HepG2 (cell line): ENCODE results near the gene FAM174C. TPM values are rescaled to one million over a fixed set of nuclear protein-coding genes. Genes with fewer than 3 reads are reported as not detected.

Experiments
- CCAR2 ChIP-seq: fragments of 200-400 bp; formaldehyde crosslinking; optimal IDR thresholded peaks from 2 replicates; pipeline ENCODE3; 2018; ENCODE audit warnings: low read depth, mild to moderate bottlenecking, low read length, moderate library complexity
- EEA1 ChIP-seq: sonication (generic); formaldehyde crosslinking; IDR thresholded peaks from 2 replicates; pipeline ENCODE4 v1.5.1; 2020; ENCODE audit warnings: mild to moderate bottlenecking, missing genetic modification reagents, borderline replicate concordance
- FOSL2 ChIP-seq: sonication (generic); formaldehyde crosslinking; IDR thresholded peaks from 2 replicates; pipeline ENCODE4 v1.4.0; 2020; ENCODE audit warnings: missing genetic modification reagents
- HCFC1 ChIP-seq: fragments of 150-350 bp; IDR thresholded peaks from 2 replicates; pipeline ENCODE4 v1.6.1; 2014; ENCODE audit warnings: low read depth, low read length
- IRF2 ChIP-seq: IDR thresholded peaks from 2 replicates; pipeline ENCODE4 v1.6.1; 2018; ENCODE audit warnings: missing genetic modification reagents, missing compliant biosample characterization
- PCBP2 ChIP-seq: fragments of 200-400 bp; formaldehyde crosslinking; optimal IDR thresholded peaks from 2 replicates; pipeline ENCODE3; 2018; ENCODE audit warnings: low read length, low read depth; ENCODE audit not compliant: poor library complexity, severe bottlenecking
- SIX1 ChIP-seq: sonication (generic); formaldehyde crosslinking; IDR thresholded peaks from 2 replicates; pipeline ENCODE4 v1.4.0; 2020; ENCODE audit warnings: missing genetic modification reagents, borderline replicate concordance
- SRSF1 ChIP-seq: fragments of 200-400 bp; formaldehyde crosslinking; optimal IDR thresholded peaks from 2 replicates; pipeline ENCODE3; 2017; ENCODE audit warnings: mild to moderate bottlenecking, low read depth, low read length, moderate library complexity
- YEATS4 ChIP-seq: sonication (generic); formaldehyde crosslinking; IDR thresholded peaks from 2 replicates; pipeline ENCODE4 v1.4.0; 2020; ENCODE audit warnings: missing genetic modification reagents, borderline replicate concordance
- ZFP62 ChIP-seq: sonication (generic); formaldehyde crosslinking; IDR thresholded peaks from 2 replicates; pipeline ENCODE4 v1.4.0; 2020; ENCODE audit warnings: missing genetic modification reagents
- ZMAT5 ChIP-seq: sonication (generic); formaldehyde crosslinking; IDR thresholded peaks from 2 replicates; pipeline ENCODE4 v1.5.0; 2020; ENCODE audit warnings: mild to moderate bottlenecking, low read depth, missing genetic modification reagents, borderline replicate concordance
- ZNF30 ChIP-seq: sonication (generic); formaldehyde crosslinking; IDR thresholded peaks from 2 replicates; pipeline ENCODE4 v1.5.0; 2020; ENCODE audit warnings: mild to moderate bottlenecking, missing genetic modification reagents
- ZNF562 ChIP-seq: sonication (generic); formaldehyde crosslinking; IDR thresholded peaks from 2 replicates; pipeline ENCODE4 v1.8.0; 2022; ENCODE audit warnings: missing genetic modification reagents, borderline replicate concordance
- ZNF761 ChIP-seq: sonication (generic); formaldehyde crosslinking; conservative IDR thresholded peaks from 2 replicates; pipeline ENCODE4 v1.4.0; 2020; ENCODE audit warnings: mild to moderate bottlenecking, missing genetic modification reagents
- polyA plus RNA-seq, 8 experiments: library from polyadenylated mRNA; depleted of rRNA in 3 of 8; stranded (reverse) in 7 of 8; unstranded in 1 of 8; fragments of >200 nt; fragmentation: Illumina TruSeq in 4 of 8; extraction: Trizol in 4 of 8; gene quantifications; 2 replicates each; pipeline versions ENCODE4 v1.2.1 to v1.2.3, GENCODE V29; 2011 to 2016; ENCODE audit warnings: low read depth in 4 of 8, missing spikeins in 1 of 8, mixed read lengths in 1 of 8; ENCODE audit not compliant: insufficient read depth in 1 of 8
- total RNA-seq, 5 experiments: library from RNA; depleted of rRNA; stranded (reverse); fragments of >200 nt; fragmentation: Illumina TruSeq; extraction: Trizol; gene quantifications; 2 replicates each; pipeline ENCODE4 v1.2.3, GENCODE V29; 2016; ENCODE audit warnings: low read depth in 1 of 5
- TF ChIP-seq, protein P1 (sequence below): sonication (generic); formaldehyde crosslinking; IDR thresholded peaks from 2 replicates; pipeline ENCODE4 v1.4.0; 2020; ENCODE audit warnings: missing genetic modification reagents, borderline replicate concordance
- TF ChIP-seq, protein P2 (sequence below): conservative IDR thresholded peaks from 2 replicates; pipeline ENCODE4 v1.6.1; 2018; ENCODE audit warnings: missing genetic modification reagents
- TF ChIP-seq, protein P3 (sequence below): sonication (generic); formaldehyde crosslinking; IDR thresholded peaks from 2 replicates; pipeline ENCODE4 v1.5.1; 2020; ENCODE audit warnings: mild to moderate bottlenecking, moderate library complexity, missing genetic modification reagents
- TF ChIP-seq, protein P4 (sequence below): sonication (generic); formaldehyde crosslinking; IDR thresholded peaks from 2 replicates; pipeline ENCODE4 v1.4.0; 2020; ENCODE audit warnings: mild to moderate bottlenecking, missing genetic modification reagents

The FAM174C gene
- total and polyA plus RNA-seq, 2 of the 13 experiments (the other 11 are each of a cell fraction or from before 2014, with no cell fraction given): 19.5 to 31.3 TPM

DNA sequence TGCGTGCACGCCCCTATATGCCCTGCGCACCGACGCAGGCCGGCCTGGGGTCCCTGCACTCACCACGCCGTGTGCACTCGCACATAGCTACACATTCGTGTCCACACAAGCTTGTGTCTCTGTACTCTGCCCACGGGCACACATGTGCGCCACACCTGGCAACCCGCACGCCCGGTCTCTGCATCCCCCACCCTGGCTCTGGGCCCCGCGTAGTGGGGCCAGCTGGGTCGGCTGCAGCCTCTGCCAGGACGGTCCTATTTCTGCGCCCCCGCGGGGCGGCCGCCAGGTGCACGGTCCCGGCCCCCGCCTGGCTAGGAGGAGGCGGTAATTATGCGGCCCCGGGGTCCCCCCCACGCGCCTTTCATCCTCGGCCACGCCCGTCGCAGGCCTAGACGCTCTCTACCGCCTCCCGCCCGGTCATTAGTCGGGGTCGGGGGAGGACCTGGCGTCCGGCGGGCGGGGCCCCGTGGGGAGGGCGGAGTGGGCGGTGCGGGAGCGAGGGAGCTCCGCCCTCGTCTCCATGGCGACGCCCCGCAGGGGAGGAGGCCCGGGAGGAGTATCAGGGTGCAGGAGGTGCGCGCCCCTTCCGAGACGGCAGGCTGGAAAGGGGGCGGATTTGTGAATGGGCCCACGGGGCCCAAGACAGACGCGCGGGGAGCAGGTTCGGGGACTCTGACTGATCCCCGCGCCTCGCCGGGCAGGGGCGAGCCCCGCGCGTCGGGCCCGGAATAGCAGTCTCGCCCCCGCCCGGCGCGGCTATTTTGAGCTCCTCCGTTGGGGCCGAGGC lies 9.0 kb upstream of the FAM174C start (continued):
- TF ChIP-seq, protein P1, sequence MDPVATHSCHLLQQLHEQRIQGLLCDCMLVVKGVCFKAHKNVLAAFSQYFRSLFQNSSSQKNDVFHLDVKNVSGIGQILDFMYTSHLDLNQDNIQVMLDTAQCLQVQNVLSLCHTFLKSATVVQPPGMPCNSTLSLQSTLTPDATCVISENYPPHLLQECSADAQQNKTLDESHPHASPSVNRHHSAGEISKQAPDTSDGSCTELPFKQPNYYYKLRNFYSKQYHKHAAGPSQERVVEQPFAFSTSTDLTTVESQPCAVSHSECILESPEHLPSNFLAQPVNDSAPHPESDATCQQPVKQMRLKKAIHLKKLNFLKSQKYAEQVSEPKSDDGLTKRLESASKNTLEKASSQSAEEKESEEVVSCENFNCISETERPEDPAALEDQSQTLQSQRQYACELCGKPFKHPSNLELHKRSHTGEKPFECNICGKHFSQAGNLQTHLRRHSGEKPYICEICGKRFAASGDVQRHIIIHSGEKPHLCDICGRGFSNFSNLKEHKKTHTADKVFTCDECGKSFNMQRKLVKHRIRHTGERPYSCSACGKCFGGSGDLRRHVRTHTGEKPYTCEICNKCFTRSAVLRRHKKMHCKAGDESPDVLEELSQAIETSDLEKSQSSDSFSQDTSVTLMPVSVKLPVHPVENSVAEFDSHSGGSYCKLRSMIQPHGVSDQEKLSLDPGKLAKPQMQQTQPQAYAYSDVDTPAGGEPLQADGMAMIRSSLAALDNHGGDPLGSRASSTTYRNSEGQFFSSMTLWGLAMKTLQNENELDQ (CRISPR knock-in tag): no peak
- TF ChIP-seq ZMAT5 (CRISPR knock-in tag) (no peak), SRSF1 (no peak), ZNF562 (CRISPR knock-in tag) (no peak), CCAR2 (no peak), EEA1 (CRISPR knock-in tag) (0 out of 2 replicates have a peak, but pooled peaks have one; percentile 30), FOSL2 (CRISPR knock-in tag) (peak; percentile 77), ZFP62 (CRISPR knock-in tag) (no peak), HCFC1 (no peak), IRF2 (CRISPR knock-in tag) (no peak; the same call in 1 of the 2 replicates), ZNF30 (CRISPR knock-in tag) (no peak), PCBP2 (no peak), YEATS4 (CRISPR knock-in tag) (peak; percentile 62), ZNF761 (no peak), SIX1 (CRISPR knock-in tag) (no peak)
- TF ChIP-seq, protein P2, sequence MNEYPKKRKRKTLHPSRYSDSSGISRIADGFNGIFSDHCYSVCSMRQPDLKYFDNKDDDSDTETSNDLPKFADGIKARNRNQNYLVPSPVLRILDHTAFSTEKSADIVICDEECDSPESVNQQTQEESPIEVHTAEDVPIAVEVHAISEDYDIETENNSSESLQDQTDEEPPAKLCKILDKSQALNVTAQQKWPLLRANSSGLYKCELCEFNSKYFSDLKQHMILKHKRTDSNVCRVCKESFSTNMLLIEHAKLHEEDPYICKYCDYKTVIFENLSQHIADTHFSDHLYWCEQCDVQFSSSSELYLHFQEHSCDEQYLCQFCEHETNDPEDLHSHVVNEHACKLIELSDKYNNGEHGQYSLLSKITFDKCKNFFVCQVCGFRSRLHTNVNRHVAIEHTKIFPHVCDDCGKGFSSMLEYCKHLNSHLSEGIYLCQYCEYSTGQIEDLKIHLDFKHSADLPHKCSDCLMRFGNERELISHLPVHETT (CRISPR knock-in tag): peak; percentile 30; the same call in 1 of the 2 replicates
- TF ChIP-seq, protein P3, sequence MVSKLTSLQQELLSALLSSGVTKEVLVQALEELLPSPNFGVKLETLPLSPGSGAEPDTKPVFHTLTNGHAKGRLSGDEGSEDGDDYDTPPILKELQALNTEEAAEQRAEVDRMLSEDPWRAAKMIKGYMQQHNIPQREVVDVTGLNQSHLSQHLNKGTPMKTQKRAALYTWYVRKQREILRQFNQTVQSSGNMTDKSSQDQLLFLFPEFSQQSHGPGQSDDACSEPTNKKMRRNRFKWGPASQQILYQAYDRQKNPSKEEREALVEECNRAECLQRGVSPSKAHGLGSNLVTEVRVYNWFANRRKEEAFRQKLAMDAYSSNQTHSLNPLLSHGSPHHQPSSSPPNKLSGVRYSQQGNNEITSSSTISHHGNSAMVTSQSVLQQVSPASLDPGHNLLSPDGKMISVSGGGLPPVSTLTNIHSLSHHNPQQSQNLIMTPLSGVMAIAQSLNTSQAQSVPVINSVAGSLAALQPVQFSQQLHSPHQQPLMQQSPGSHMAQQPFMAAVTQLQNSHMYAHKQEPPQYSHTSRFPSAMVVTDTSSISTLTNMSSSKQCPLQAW (CRISPR knock-in tag): peak; percentile 74; the same call in 1 of the 2 replicates
- TF ChIP-seq, protein P4, sequence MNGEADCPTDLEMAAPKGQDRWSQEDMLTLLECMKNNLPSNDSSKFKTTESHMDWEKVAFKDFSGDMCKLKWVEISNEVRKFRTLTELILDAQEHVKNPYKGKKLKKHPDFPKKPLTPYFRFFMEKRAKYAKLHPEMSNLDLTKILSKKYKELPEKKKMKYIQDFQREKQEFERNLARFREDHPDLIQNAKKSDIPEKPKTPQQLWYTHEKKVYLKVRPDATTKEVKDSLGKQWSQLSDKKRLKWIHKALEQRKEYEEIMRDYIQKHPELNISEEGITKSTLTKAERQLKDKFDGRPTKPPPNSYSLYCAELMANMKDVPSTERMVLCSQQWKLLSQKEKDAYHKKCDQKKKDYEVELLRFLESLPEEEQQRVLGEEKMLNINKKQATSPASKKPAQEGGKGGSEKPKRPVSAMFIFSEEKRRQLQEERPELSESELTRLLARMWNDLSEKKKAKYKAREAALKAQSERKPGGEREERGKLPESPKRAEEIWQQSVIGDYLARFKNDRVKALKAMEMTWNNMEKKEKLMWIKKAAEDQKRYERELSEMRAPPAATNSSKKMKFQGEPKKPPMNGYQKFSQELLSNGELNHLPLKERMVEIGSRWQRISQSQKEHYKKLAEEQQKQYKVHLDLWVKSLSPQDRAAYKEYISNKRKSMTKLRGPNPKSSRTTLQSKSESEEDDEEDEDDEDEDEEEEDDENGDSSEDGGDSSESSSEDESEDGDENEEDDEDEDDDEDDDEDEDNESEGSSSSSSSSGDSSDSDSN (CRISPR knock-in tag): no peak; the same call in 1 of the 2 replicates
